ENCODE results near the gene STAC.
"Not testable (repeated sequence)": the region's sequence is repeated elsewhere in the genome, so short reads cannot be mapped to it uniquely, and the experiment has no call there.

DNA sequence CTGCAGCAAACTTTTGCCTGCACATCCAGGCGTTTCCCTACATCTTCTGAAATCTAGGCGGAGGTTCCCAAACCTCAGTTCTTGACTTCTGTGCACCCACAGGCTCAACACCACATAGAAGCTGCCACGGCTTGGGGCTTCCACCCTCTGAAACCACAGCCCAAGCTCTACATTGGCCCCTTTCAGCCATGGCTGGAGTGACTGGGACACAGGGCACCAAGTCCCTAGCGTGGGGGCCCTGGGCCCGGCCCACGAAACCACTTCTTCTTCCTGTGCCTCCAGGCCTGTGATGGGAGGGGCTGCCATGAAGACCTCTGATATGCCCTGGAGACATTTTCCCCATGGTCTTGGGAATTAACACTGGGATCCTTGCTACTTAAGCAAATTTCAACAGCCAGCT is 91.7 kb downstream of the STAC start:
- TF ChIP-seq CTCF (conservative IDR thresholded peaks at IDR 0.05); ZFX (IDR thresholded peaks at IDR 0.05): not testable (repeated sequence)
